ENCODE results near the gene MARCHF10. TPM values are rescaled to one million over a fixed set of nuclear protein-coding genes. Genes with fewer than 3 reads are reported as not detected.

The MARCHF10 gene
- total RNA-seq, 1 donor from 2014 or later, result not detected

DNA sequence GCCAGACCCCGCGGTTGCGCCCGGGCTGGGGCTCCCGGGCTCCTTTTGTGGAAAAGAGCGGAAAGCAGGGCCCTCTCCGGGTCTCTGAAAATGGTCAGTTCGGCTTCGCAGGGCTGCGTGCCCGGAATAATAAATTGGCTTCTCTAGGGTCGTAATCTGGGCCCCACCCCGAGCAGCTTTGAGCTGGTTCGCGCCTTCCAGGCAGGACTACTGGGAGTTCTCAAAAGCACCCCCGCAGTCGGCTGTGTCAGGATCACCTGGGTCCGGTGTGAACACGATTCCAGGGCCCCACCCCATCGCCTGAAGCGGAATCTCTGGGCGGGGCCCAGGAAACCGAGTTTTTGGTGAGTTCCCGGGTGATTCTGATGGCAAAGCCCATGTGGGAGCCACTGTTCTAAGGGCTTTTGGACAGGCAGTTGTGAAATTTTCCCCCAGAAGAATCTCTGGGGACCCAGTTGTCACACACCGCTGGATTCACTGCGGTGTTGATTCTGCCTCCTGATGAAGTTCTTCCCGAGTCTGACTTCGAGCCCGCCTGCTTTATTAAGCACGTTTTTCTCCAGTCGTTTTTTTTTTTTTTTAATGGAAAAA is 103.6 kb downstream of the MARCHF10 start:
- H3K36me3 ChIP-seq, result no peaks in the 10 kb centered on the region
- no peak for DNase-seq
- H3K27me3 ChIP-seq (ENCODE audit: low read depth), result peaks cover 31% of the 10 kb centered on the region
- TF ChIP-seq, protein P1, sequence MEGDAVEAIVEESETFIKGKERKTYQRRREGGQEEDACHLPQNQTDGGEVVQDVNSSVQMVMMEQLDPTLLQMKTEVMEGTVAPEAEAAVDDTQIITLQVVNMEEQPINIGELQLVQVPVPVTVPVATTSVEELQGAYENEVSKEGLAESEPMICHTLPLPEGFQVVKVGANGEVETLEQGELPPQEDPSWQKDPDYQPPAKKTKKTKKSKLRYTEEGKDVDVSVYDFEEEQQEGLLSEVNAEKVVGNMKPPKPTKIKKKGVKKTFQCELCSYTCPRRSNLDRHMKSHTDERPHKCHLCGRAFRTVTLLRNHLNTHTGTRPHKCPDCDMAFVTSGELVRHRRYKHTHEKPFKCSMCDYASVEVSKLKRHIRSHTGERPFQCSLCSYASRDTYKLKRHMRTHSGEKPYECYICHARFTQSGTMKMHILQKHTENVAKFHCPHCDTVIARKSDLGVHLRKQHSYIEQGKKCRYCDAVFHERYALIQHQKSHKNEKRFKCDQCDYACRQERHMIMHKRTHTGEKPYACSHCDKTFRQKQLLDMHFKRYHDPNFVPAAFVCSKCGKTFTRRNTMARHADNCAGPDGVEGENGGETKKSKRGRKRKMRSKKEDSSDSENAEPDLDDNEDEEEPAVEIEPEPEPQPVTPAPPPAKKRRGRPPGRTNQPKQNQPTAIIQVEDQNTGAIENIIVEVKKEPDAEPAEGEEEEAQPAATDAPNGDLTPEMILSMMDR (IDR thresholded peaks at IDR 0.05; ENCODE audit: borderline replicate concordance), result no peak
- H3K9me3 ChIP-seq (replicated peaks), result peaks cover 7% of the 10 kb centered on the region
- intact Hi-C loops (cut with micrococcal nuclease), result no loop called here
- peak overlapping the region; percentile 78 for H3K4me3 ChIP-seq
- H3K4me1 ChIP-seq, result peaks cover 37% of the 10 kb centered on the region
- peak overlapping the region; percentile 90 for H3K27ac ChIP-seq (replicated peaks)

DNA sequence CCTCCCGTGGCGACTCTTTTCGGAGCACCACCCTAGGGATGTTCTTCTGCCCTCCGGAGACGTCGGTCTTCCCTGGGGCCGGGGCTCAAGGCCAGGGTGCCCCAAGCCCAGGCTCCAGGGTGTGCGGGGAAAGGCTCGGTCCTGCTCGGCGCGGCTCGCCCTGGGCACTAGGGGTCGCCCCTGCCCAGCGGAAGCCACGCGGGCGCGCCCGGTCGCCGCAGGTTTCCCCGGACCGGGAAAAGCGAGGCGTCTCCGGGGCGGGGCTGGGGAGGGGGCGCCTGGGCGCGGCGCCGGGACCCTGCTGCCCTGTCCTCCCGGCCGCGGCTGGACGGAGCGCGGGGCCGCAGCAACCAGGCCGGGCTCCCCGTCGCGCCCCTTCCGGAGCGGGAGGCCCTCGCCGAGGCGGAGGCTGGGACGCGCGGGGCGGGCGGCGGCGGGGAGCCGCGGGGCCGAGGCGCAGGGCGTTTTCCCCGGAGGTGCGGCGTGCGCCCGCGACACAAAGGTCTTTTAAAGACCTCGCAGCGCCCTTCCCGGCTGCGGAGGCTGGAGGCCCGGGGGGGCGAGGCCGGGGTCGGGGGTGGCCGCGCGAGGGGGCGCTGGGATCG is 104.2 kb downstream of the MARCHF10 start:
- Histone ChIP-seq H3K9me3 (replicated peaks) (peaks cover 6% of the 10 kb centered on the region), H3K27me3 (ENCODE audit: low read depth) (peaks cover 31% of the 10 kb centered on the region), H3K27ac (replicated peaks) (peak overlapping the region; percentile 90), H3K36me3 (no peaks in the 10 kb centered on the region), H3K4me1 (peaks cover 37% of the 10 kb centered on the region), H3K4me3 (peak overlapping the region; percentile 78)
- DNase-seq, result peak; percentile 77
- TF ChIP-seq, protein P1 (IDR thresholded peaks at IDR 0.05; ENCODE audit: borderline replicate concordance), result peak; percentile 89
- intact Hi-C loops (cut with micrococcal nuclease), result no loop called here

DNA sequence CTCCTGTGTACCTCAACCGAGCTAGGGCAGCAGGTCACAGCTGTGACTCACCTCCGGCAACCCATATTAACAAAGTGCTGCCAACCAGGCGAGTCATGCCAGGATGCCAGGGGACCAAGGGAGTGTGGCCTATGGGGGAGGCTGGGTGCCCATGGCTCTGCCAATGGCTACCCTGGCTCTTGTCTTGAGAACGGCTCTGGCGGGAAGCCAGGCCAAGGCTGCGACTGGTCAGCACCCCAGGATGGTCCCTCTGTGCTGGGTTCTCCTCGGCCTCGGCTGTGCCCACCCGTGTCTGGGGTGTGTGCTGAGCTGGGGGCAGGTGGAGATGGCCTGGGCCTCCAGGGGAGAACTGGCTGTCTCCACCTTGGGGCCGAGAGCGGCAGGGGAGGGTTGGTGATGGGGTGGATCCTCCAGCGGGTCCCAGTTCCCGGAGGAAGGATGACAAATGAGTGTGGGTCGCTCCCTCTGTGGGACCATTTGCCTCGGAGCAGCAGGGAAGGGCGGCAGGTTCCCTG is 104.8 kb downstream of the MARCHF10 start:
- intact Hi-C loops (cut with micrococcal nuclease), result no loop called here
- Histone ChIP-seq H3K36me3 (no peaks in the 10 kb centered on the region), H3K4me1 (peaks cover 37% of the 10 kb centered on the region), H3K9me3 (replicated peaks) (peaks cover under 1% of the 10 kb centered on the region), H3K27me3 (ENCODE audit: low read depth) (peaks cover 31% of the 10 kb centered on the region), H3K4me3 (peak overlapping the region; percentile 78), H3K27ac (replicated peaks) (peak overlapping the region; percentile 90)
- DNase-seq, result no peak
- TF ChIP-seq, protein P1 (IDR thresholded peaks at IDR 0.05; ENCODE audit: borderline replicate concordance), result no peak

DNA sequence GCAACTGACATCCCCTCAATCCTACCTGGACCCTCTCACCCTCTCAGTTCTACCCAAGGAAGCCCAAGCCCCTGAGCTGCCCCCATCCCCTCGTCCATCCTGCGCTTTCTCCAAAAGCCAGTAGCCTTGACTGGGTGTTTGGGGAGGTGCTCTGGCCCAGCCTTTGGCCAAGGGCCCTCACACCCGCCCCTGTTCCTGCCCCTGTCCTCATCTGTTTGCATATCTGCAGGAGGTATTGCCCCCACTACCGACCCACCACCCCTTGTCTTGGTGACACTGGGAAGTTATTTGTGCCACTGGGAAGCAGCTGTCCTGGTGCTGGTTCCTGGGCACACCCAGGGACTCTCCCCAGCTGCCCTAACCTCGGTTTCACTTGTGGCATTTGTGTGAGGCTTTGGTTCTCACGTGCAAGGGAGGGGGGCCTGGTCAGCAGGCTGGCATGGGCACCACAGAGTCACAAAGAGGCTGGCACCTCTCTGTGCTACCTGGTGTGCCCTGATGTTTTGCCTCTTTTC is 105.3 kb downstream of the MARCHF10 start:
- H3K4me1 ChIP-seq, result peaks cover 37% of the 10 kb centered on the region
- TF ChIP-seq, protein P1 (IDR thresholded peaks at IDR 0.05; ENCODE audit: borderline replicate concordance), result no peak
- intact Hi-C loops (cut with micrococcal nuclease), result no loop called here
- DNase-seq, result no peak
- H3K27ac ChIP-seq (replicated peaks), result no peak overlapping the region
- H3K4me3 ChIP-seq, result no peak overlapping the region
- H3K36me3 ChIP-seq, result no peaks in the 10 kb centered on the region
- H3K9me3 ChIP-seq (replicated peaks), result no peaks in the 10 kb centered on the region
- H3K27me3 ChIP-seq (ENCODE audit: low read depth), result peaks cover 31% of the 10 kb centered on the region

DNA sequence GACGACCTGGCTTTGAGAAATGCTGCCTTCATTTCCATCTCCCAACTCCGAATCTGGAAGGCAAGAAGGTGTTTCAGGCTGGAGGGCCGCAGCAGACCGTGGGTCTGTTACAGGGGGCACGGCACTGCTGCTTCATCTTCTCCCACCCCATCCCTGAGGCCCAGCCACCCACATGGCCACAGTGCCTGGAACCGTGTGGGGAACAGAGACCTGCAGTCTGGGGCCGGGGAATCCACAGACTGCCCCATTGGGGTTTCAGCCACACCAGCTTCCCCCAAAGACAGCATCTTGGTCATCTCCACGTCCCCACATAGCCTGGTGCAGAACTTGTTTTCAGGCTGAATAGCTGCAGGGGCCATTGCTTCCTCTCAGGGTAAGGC is 106.4 kb downstream of the MARCHF10 start:
- peaks cover 33% of the 10 kb centered on the region for H3K4me1 ChIP-seq
- no peak overlapping the region for H3K4me3 ChIP-seq
- H3K9me3 ChIP-seq (replicated peaks), result no peaks in the 10 kb centered on the region
- no peak for DNase-seq
- TF ChIP-seq, protein P1 (IDR thresholded peaks at IDR 0.05; ENCODE audit: borderline replicate concordance), result no peak
- peaks cover 31% of the 10 kb centered on the region for H3K27me3 ChIP-seq (ENCODE audit: low read depth)
- intact Hi-C loops (cut with micrococcal nuclease), result no loop called here
- no peaks in the 10 kb centered on the region for H3K36me3 ChIP-seq
- no peak overlapping the region for H3K27ac ChIP-seq (replicated peaks)

All from left ventricle myocardium inferior (tissue), 1 donor.